ENCODE results near the gene PLA2G4C. TPM values are rescaled to one million over a fixed set of nuclear protein-coding genes. Genes with fewer than 3 reads are reported as not detected.

Gene PLA2G4C
- total and polyA plus RNA-seq, 2 of the 8 experiments (the other 6 are each of a cell fraction or from before 2014, with no cell fraction given): 14.9 to 20.5 TPM

- Histone ChIP-seq H3K79me1 (ENCODE audit: low read depth, low read length) (no peaks in the 10 kb centered on the region), H2AK5ac (ENCODE audit: low read depth, low read length) (no peak overlapping the region), H2AFZ (ENCODE audit: low read length) (no peak overlapping the region), H2BK15ac (ENCODE audit: low read length) (no peak overlapping the region), H4K5ac (ENCODE audit: insufficient read length, low read depth, low read length) (no peak overlapping the region), H3K9ac (replicated peaks in 1 of 4; ENCODE audit: extremely low read depth in 1 of 4, low read depth in 3 of 4, low read length in 3 of 4) (no peak overlapping the region), H3K4ac (replicated peaks; ENCODE audit: insufficient read length, low read depth, low read length) (no peak overlapping the region), H2BK5ac (ENCODE audit: low read depth, low read length) (no peak overlapping the region), H4K20me1 (replicated peaks in 1 of 2; ENCODE audit: control insufficient read depth in 1 of 2, insufficient read depth in 2 of 2, low read length in 2 of 2) (no peaks in the 10 kb centered on the region), H3K79me2 (ENCODE audit: control insufficient read depth in 1 of 2, insufficient read depth in 2 of 2, low read length in 2 of 2) (no peaks in the 10 kb centered on the region), H3K14ac (ENCODE audit: insufficient read length) (no peak overlapping the region), H3K23ac (ENCODE audit: insufficient read length) (no peak overlapping the region), H2BK12ac (ENCODE audit: low read depth, low read length) (no peak overlapping the region), H3K18ac (ENCODE audit: extremely low read depth, low read length) (no peak overlapping the region), H2BK20ac (ENCODE audit: low read length) (no peak overlapping the region), H3K27me3 (replicated peaks in 1 of 4; ENCODE audit: control insufficient read depth in 3 of 4, extremely low read depth in 1 of 4, insufficient read depth in 3 of 4, low read length in 3 of 4) (no peaks in the 10 kb centered on the region), H4K91ac (replicated peaks; ENCODE audit: insufficient read length, low read length) (no peak overlapping the region), H3K4me2 (ENCODE audit: insufficient read depth in 1 of 2, low read depth in 2 of 2, low read length in 2 of 2) (no peak overlapping the region), H2BK120ac (replicated peaks; ENCODE audit: low read depth, low read length) (no peak overlapping the region), H3K4me1 (replicated peaks in 1 of 4; ENCODE audit: control insufficient read depth in 3 of 4, insufficient read depth in 4 of 4, low read length in 3 of 4) (no peaks in the 10 kb centered on the region), H4K8ac (ENCODE audit: extremely low read depth, insufficient read depth, low read length) (no peak overlapping the region), H3K9me3 (ENCODE audit: insufficient read depth in 2 of 2, low read depth in 1 of 2, low read length in 1 of 2) (peaks cover 4 to 8% of the 10 kb centered on the region in 2 experiments; a peak in 2 of 4 replicates), H3K27ac (ENCODE audit: low read depth, low read length) (no peak overlapping the region), H3K56ac (replicated peaks; ENCODE audit: insufficient read length, low read depth, low read length) (no peak overlapping the region), H3K23me2 (ENCODE audit: low read depth, low read length) (no peaks in the 10 kb centered on the region), H3K36me3 (ENCODE audit: control insufficient read depth in 2 of 4, insufficient read depth in 4 of 4, low read length in 3 of 4) (no peaks in the 10 kb centered on the region), H3K4me3 (ENCODE audit: extremely low read depth in 1 of 4, insufficient read depth in 2 of 4, low read depth in 3 of 4, low read length in 4 of 4) (no peak overlapping the region)
- FAIRE-seq: no peak
- POLR2A ChIA-PET (ENCODE audit: partially characterized antibody): interaction anchor here (0.5 kb wide), 1 partner anchor 239 kb away, joined by 3 read pairs; no protein-coding TSS in a partner anchor
- TF ChIP-seq HDAC2 (IDR thresholded peaks at IDR 0.05; ENCODE audit: borderline replicate concordance in 1 of 2, low read depth in 2 of 2, low read length in 2 of 2): no peak
- peak; percentile 53; the same call in 1 of the 2 replicates for TF ChIP-seq MAFK (IDR thresholded peaks at IDR 0.05; ENCODE audit: low read depth, low read length)
- no peak for DNase-seq (ENCODE audit: low read depth in 1 of 2, low spot score in 2 of 2)
- 70% methylated on average over 5 of the region's 5 CpGs; no CpG with 5 or more reads in 1 of the 2 experiments for WGBS, 2 experiments (ENCODE audit: extremely low coverage in 1 of 2, insufficient coverage in 1 of 2, insufficient read length in 1 of 2, insufficient replicate concordance in 2 of 2, low coverage in 1 of 2, low lambda C conversion rate in 2 of 2, missing lambda C conversion rate in 1 of 2)
- CTCF ChIA-PET (ENCODE audit: partially characterized antibody): interaction anchor here (1.1 to 1.2 kb wide), 2 partner anchors 36 to 69 kb away, joined by 3 to 4 read pairs; no protein-coding TSS in a partner anchor
Observed at GRCh38 chr19:48033604-48034003, 77.0 kb downstream of the PLA2G4C start.
